GM12874 (cell line): ENCODE data around the gene MACC1.

Experiments
- TF ChIP-seq, protein P1 (sequence below): IDR thresholded peaks from 2 replicates; pipeline ENCODE4 v1.5.1; 2011; ENCODE audit warnings: low read depth, mild to moderate bottlenecking, control low read depth, low read length, moderate library complexity; ENCODE audit not compliant: insufficient read depth

Gene MACC1

DNA sequence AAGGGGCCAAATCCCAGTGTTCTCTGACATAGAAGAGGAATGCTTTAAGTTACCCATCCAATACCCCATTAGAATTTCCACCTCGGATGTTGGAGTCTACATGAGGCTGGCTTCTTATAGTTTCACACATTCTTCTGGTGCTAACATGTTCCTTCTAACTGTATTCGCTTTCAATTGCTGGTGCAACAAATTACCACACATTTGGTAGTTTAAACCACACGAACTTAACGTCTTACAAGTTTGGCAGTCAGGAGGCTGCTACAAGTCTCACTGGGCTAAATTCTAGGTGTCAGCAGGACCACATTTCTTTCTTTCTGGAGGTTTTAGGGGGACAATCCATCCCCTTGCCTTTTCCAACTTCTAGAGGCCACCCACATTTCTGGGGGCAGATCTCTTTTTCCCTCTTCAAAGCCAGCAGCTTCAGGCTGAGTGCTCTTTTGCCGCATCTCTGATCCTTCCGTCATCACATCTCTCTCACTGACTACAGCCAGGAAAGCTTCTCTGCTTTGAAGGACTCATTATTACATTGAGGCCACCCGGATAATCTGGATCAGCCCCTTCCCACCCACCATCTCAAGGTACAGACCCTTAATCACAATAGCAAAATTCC lies 5.1 kb upstream of the MACC1 start:
- TF ChIP-seq, protein P1, sequence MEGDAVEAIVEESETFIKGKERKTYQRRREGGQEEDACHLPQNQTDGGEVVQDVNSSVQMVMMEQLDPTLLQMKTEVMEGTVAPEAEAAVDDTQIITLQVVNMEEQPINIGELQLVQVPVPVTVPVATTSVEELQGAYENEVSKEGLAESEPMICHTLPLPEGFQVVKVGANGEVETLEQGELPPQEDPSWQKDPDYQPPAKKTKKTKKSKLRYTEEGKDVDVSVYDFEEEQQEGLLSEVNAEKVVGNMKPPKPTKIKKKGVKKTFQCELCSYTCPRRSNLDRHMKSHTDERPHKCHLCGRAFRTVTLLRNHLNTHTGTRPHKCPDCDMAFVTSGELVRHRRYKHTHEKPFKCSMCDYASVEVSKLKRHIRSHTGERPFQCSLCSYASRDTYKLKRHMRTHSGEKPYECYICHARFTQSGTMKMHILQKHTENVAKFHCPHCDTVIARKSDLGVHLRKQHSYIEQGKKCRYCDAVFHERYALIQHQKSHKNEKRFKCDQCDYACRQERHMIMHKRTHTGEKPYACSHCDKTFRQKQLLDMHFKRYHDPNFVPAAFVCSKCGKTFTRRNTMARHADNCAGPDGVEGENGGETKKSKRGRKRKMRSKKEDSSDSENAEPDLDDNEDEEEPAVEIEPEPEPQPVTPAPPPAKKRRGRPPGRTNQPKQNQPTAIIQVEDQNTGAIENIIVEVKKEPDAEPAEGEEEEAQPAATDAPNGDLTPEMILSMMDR = no peak

DNA sequence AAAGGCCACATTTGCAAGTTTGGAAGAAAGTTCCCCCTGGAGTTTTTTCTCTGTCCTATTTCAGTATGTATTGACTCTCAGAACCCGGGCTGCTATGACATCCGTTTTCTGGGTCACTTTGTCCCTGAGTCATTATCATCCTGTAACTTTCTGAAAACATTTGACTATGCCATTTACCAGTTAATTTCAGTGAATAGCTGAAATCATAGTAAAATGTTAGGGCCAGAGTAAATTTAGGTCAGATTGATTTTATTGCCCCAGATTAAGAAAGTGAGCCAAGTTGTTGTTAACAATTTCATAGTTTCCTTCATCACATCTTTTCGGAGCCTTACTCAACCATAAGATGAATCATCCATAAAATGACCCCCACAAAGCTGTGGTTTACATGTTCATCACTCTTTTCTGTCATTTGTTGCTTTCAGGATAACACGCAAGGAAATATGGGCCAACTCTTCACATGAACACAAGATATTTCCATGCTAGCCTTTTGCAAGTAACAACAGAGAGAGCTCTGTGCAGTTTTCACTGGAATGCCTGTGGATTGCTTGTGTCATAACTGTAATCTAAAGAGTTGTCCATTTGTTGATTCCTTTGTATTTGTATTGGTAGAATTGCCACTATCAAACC lies 3.9 kb upstream of the MACC1 start:
- TF ChIP-seq, protein P1 = no peak

DNA sequence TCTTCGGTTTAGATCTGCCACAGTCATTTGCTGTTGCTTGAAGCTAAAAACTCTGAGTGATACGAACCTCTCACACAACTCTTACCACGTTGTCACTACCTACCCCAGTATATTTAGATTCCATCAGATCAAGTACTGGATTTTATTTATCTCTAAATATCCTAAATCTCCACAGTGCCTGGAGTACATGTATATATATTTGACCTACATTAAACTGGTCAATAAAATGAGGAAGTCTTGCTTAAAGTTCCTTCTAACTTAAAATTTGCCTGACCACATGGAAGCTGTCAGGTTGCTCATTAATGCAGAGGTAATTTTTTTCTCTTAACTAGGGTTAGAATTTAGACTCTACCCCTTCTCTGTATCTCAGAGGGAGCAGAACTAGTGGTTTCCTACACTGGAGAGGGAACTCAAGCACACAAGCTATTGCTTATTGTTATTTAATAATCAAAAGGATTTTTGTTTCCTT lies 3.1 kb upstream of the MACC1 start:
- TF ChIP-seq, protein P1 = no peak

DNA sequence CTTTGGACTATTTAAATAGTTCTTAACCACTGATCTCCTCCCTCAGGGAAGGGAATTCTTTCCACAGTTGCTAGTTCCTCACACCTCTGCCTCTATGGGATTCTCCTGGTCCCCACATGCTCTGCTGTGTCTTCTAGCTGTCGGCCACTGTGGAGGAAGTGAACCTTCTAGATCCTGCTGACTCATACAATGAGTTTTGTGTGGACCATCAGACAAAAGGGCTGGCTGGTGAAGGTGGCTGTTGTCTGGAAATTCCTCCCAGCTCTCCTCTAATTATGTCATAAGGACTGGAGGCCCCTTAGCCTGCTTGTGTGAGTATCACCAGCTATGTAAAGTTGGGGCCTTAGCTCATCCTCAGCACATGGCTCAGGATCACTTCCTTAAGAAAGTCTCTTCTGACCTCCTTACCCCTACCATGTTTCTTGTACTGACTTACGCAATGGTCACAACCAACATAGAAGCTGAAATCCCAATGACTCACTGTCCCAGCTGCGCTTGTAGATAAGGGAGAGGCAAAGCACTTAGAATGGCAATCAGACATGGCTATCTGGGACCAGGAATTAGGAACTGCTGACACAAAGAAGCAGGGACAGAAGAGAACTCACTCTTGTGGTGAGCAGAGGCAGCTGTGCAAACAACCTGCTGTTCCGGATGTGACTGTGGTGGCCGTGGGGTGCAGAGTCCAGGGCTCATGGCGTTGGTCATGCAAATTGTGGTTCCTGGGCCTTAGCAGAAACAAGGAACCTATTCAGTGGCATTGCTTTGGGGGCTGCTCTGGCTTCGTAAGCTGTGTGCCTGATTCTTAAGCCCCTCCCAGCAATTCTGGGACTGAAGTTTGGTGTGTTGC lies 2.5 kb upstream of the MACC1 start:
- TF ChIP-seq, protein P1 = no peak

DNA sequence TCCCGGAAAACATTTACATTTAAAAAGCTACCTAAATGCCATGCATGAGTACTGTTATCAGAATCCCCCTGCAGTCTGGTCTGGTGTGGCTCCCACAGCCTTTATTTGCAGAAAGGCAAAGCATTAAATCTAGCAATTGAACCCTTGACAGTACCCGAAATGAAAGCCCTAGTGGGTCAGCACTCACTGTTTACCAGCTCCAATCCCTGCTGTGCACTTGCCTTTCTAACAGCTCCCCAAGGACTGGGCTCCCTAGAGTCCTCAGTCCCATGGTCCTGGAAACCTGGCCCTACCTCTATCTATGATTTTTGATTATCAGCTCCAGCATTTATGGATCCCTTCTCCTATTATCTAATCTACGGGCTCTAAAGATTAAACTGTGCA lies 1.9 kb upstream of the MACC1 start:
- TF ChIP-seq, protein P1 = no peak

DNA sequence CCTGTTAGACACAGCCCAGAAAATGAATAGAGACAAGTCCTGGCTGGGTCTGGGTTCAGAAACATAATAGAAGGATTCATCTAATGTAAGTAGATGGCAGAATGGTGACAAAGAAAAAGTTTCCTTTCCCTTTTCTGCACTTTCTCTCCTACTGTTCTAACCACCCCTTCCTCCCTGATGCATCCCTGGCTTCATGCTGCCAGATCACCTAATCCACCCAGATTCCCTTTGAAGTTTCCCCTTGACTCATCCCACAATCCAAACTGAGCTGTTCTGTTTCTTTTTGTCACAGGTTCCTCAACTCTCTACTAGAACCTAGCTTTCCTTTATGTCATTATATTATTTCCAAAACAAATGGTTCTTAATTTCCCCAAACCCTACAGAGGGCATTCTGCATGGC lies 1.1 kb upstream of the MACC1 start:
- TF ChIP-seq, protein P1 = no peak

DNA sequence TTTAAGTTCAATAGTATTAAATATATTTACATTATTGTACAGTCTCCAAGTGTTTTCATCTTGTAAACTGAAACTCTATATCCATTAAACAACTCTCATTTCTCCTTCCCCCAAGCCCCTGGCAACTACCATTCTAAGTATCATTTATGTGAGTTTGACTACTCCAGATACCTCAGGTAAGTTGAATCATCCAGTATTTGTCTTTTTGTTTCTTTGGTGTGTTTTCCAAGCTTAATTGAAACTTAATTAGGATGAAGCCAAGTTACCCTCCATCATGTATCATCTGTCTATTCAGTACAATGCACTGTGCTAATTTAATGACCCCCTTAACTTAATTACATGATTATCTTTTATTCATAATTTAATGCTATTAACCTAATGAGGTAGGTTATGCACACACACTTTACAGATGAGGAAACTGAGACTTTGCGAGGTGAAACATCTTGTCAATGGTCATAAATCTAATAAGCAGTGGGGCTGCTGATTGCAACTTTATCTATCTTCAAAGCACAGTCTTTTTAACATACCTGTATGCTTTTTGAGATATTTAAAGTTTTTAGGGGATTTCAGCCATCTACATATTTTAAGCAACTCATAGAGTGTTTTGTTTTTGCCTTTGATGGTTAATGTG lies 663 bp downstream of the MACC1 start:
- TF ChIP-seq, protein P1 = no peak
